Parathyroid adenoma (tissue), 2 donors: ENCODE results near the gene DNAH1.
A peak's percentile ranks its signal among the peaks of the same experiment; 100 is the strongest.
"Not testable (repeated sequence)": the region's sequence is repeated elsewhere in the genome, so short reads cannot be mapped to it uniquely, and the experiment has no call there.

Experiments
- H2AFZ ChIP-seq: fragments of 300-600 bp; sonication (generic); one replicate; pipeline ENCODE4 v1.7.0; 2017; ENCODE audit warnings: antibody characterized with exemption, mild to moderate bottlenecking
- H3K27ac ChIP-seq: fragments of 300-600 bp; sonication (generic); one replicate; pipeline ENCODE4 v1.7.0; 2017
- H3K27me3 ChIP-seq: fragments of 300-600 bp; sonication (generic); one replicate; pipeline ENCODE4 v1.7.0; 2017; ENCODE audit warnings: low read length; ENCODE audit not compliant: control insufficient read depth, insufficient read depth
- H3K36me3 ChIP-seq: fragments of 300-600 bp; sonication (generic); one replicate; pipeline ENCODE4 v1.7.0; 2017; ENCODE audit warnings: low read length; ENCODE audit not compliant: control insufficient read depth, insufficient read depth
- H3K4me1 ChIP-seq: fragments of 300-600 bp; sonication (generic); one replicate; pipeline ENCODE4 v1.7.0; 2017; ENCODE audit warnings: control low read depth
- H3K4me2 ChIP-seq: fragments of 300-600 bp; sonication (generic); one replicate; pipeline ENCODE4 v1.7.0; 2017; ENCODE audit warnings: low read length
- H3K4me3 ChIP-seq: fragments of 300-600 bp; sonication (generic); one replicate; pipeline ENCODE4 v1.7.0; 2017; ENCODE audit warnings: low read depth, low read length
- H3K79me2 ChIP-seq: fragments of 300-600 bp; sonication (generic); one replicate; pipeline ENCODE4 v1.7.0; 2017; ENCODE audit warnings: control low read depth
- H3K9ac ChIP-seq: fragments of 300-600 bp; sonication (generic); one replicate; pipeline ENCODE4 v1.7.0; 2017; ENCODE audit warnings: mild to moderate bottlenecking
- H3K9me3 ChIP-seq: fragments of 300-600 bp; sonication (generic); one replicate; pipeline ENCODE4 v1.7.0; 2017; ENCODE audit warnings: low read length; ENCODE audit not compliant: control insufficient read depth
- TF ChIP-seq, protein P1 (sequence below): fragments of 300-600 bp; sonication (generic); IDR thresholded peaks from one replicate; pipeline ENCODE4 v1.7.0; 2017; ENCODE audit warnings: antibody characterized with exemption, mild to moderate bottlenecking
- donor health status: primary hyperparathyroidism.

The DNAH1 gene

DNA sequence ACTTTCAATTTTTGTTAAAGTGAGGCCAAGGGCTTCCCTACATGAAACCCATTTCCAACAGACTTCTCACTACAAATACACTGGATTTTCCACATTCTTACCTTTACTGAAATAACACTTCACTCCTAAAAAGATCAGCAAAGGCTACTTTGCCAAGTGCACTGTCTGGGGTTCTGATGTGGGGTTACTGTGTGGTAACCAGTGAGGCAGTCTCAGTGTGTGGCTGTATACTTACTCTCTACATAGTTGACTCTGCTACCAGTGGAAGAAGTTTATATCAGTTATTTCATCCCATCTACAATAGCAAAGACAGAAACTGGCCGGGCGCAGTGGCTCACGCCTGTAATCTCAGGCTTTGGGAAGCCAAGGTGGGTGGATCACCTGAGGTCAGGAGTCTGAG, 43.3 kb upstream of the DNAH1 start:
- Histone ChIP-seq H3K4me1 (peaks cover 11% of the 10 kb centered on the region), H3K4me3 (no peak overlapping the region), H3K27me3 (no peaks in the 10 kb centered on the region), H3K36me3 (no peaks in the 10 kb centered on the region), H3K9me3 (no peaks in the 10 kb centered on the region), H3K79me2 (peaks cover 77% of the 10 kb centered on the region), H3K9ac (no peak overlapping the region), H3K4me2 (no peak overlapping the region), H2AFZ (no peak overlapping the region), H3K27ac (no peak overlapping the region)
- TF ChIP-seq, protein P1, sequence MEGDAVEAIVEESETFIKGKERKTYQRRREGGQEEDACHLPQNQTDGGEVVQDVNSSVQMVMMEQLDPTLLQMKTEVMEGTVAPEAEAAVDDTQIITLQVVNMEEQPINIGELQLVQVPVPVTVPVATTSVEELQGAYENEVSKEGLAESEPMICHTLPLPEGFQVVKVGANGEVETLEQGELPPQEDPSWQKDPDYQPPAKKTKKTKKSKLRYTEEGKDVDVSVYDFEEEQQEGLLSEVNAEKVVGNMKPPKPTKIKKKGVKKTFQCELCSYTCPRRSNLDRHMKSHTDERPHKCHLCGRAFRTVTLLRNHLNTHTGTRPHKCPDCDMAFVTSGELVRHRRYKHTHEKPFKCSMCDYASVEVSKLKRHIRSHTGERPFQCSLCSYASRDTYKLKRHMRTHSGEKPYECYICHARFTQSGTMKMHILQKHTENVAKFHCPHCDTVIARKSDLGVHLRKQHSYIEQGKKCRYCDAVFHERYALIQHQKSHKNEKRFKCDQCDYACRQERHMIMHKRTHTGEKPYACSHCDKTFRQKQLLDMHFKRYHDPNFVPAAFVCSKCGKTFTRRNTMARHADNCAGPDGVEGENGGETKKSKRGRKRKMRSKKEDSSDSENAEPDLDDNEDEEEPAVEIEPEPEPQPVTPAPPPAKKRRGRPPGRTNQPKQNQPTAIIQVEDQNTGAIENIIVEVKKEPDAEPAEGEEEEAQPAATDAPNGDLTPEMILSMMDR = no peak

DNA sequence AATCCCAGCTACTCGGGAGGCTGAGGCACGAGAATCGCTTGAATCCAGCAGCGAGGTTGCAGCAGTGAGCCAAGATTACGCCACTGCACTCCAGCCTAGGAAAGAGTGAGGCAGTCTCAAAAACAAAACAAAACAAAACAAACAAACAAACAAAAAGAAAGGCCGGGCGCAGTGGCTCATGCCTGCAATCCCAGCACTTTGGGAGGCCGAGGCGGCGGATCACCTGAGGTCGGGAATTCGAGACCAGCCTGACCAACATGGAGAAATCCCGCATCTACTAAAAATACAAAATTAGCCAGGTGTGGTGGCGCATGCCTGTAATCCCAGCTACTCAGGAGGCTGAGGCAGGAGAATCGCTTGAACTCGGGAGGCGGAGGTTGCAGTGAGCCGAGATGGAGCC, 41.3 kb upstream of the DNAH1 start:
- peaks cover 65% of the 10 kb centered on the region for H3K79me2 ChIP-seq
- not testable (repeated sequence) for H3K36me3 ChIP-seq, H3K27me3 ChIP-seq, H2AFZ ChIP-seq, H3K4me2 ChIP-seq, H3K9me3 ChIP-seq, H3K9ac ChIP-seq, H3K4me3 ChIP-seq, H3K27ac ChIP-seq
- peaks cover 11% of the 10 kb centered on the region for H3K4me1 ChIP-seq

DNA sequence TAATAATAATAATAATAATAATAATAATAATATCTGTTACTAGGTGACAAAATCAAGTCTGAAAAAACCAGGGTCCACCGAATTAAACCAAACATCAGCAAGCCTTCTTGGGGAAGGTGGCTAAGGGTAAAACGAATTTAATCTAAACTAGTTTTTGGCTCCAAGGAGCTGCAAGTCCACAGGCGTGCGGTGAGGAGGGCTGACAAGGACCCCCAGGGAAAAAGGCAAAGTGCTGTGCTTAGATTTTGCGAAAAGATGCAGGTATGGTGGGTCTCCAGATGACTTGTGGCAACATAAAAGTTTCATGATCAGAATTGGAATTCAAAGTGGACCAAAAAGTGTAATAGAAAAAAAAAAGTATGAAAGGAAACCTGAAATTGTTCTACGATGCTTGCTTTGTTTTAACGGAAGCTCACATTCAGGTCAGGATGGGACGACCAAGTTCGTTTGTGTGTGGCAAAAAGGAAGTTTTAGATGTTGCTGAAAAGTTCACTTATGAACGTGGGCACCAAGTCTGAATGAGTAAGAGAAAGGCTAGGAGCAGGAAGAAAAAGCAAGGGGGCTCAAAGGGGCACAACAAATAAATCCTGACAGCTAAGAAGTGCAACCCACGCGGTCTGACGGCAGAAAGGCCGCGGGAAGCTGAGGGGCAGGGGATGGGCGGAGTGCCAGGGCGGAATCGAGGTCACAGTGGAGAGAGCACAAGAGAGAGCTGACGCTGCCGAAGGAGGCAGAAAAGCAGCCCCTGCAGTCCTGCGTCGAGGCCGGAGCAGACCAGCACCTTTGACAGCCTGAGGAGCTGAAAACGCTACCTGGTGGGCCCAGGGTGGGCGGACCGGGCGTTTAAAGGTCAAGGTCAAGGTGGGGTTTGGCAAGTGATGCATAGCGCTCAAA, 38.8 kb upstream of the DNAH1 start:
- Histone ChIP-seq H3K4me1 (peaks cover 11% of the 10 kb centered on the region), H3K27me3 (no peaks in the 10 kb centered on the region), H3K79me2 (peaks cover 50% of the 10 kb centered on the region), H2AFZ (peak overlapping the region; percentile 85), H3K4me3 (peak overlapping the region; percentile 95), H3K9me3 (no peaks in the 10 kb centered on the region), H3K36me3 (no peaks in the 10 kb centered on the region), H3K9ac (peak overlapping the region; percentile 96), H3K4me2 (peak overlapping the region; percentile 97), H3K27ac (peak overlapping the region; percentile 96)
- TF ChIP-seq, protein P1 = no peak

DNA sequence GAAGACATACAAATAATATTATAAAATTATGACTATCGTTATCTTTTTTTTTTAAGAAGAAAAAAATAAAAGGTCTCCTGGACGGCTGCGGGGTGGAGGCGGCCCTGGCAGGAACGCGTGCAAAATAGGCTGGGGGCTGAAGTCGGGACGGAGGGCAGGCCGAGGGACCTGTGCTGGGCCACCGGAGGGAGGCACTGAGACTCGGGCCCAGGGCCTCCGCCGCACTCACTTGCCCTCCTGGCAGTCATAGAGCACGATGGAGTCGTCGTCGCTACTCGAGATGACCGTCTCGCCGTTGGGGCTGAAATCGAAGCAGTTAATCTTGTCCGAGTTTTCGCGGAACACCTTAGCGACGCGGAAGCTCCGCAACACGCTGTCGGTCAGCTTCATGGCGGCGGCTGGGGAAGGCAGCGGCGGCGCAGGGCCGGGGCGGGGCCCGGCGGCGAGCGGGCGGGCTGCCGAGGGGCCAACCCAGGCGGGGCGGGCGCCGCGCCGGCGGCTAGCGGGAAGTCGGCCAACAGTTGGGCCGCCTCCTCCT, 38.1 kb upstream of the DNAH1 start:
- TF ChIP-seq, protein P1 = peak; percentile 37
- peaks cover 44% of the 10 kb centered on the region for H3K79me2 ChIP-seq
- H3K4me2 ChIP-seq = peak overlapping the region; percentile 97
- no peaks in the 10 kb centered on the region for H3K36me3 ChIP-seq
- peak overlapping the region; percentile 96 for H3K9ac ChIP-seq
- peaks cover 11% of the 10 kb centered on the region for H3K4me1 ChIP-seq
- H3K27ac ChIP-seq = peak overlapping the region; percentile 96
- H3K4me3 ChIP-seq = peak overlapping the region; percentile 95
- peak overlapping the region; percentile 85 for H2AFZ ChIP-seq
- H3K9me3 ChIP-seq = no peaks in the 10 kb centered on the region
- no peaks in the 10 kb centered on the region for H3K27me3 ChIP-seq

DNA sequence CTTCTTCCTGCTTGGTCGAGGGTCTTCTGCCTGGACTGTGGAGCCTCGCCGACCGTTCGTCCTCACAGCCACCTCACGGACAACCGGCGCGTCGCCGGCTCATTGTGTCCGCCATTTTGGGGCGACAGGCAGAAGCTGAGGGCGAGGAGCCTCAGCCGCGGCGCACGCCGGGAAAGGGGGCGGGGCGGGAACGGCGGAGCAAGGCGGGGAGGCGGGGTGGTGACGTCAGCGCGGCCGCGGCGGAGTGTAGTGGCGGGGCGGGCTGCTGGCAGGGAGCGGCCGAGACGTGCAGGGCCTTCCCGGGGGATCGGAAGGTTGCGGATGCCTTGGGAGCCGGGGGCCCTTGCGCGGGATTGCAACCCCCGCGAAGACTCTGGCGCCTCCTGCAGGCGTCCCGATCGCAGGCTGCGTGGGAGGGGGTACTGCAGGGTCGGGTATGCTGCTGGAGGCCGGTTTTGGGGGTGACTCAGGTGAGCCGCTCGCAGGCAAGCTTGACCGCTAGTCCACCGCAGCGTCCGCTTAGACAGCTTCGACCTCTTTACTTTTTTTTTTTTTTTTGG, 37.5 kb upstream of the DNAH1 start, which contains the start of gene WDR82:
TSS of gene WDR82 (minus strand) at position 140 of the 560 bp plus-strand sequence. CDS start 288 bp downstream, outside the sequence.
- Histone ChIP-seq H3K4me3 (peak within 1 kb of the TSS; percentile 95), H3K36me3 (no peaks in the 10 kb centered on the region), H3K79me2 (peaks cover 40% of the 10 kb centered on the region), H3K9ac (peak within 1 kb of the TSS; percentile 96), H3K4me2 (peak within 1 kb of the TSS; percentile 97), H3K27me3 (no peaks in the 10 kb centered on the region), H3K9me3 (no peaks in the 10 kb centered on the region), H2AFZ (peak within 1 kb of the TSS; percentile 85), H3K27ac (peak within 1 kb of the TSS; percentile 96), H3K4me1 (peaks cover 11% of the 10 kb centered on the region)
- TF ChIP-seq, protein P1 = peak; percentile 40
